NCI-H187 treated with DMSO at 0.1 percent for 48 hours (cell line): ENCODE measurements around the gene INPP4A.
"Not testable (repeated sequence)": the region's sequence is repeated elsewhere in the genome, so short reads cannot be mapped to it uniquely, and the experiment has no call there.

Experiments used
- DNase-seq: peaks from one replicate; lab custom pipeline; 2025; lab: John Stamatoyannopoulos, UW

The INPP4A gene

GRCh38 chr2:98586551-98587140, 142.0 kb downstream of the INPP4A start:
- DNase-seq, result no peak

DNA sequence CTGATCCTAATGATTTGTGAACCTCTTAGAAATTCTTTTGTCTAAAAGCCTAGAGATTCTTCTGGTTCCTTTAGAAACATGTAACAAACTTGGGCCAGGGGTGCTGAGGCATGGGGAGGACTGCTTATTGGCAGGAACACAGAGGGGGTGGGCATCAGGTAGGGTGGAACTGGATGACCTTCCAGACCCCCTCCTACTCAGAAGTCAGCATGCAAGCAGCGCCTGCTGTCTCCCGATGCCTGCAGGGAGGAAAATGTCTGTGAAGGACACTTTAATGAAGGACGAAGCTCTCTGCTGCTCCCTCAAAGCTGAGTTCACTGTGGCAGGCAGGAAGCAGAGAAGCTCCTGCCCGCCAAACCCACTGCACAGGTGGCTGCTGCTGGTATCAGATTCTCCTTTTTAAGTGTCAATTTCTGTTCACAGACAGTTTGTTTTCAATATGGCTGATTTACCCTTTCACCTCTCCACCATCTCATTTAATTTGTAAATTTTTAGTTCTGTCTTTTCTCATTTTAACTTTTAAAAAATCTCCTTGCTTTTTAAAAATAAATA, 144.3 kb downstream of the INPP4A start:
- DNase-seq, result no peak

DNA sequence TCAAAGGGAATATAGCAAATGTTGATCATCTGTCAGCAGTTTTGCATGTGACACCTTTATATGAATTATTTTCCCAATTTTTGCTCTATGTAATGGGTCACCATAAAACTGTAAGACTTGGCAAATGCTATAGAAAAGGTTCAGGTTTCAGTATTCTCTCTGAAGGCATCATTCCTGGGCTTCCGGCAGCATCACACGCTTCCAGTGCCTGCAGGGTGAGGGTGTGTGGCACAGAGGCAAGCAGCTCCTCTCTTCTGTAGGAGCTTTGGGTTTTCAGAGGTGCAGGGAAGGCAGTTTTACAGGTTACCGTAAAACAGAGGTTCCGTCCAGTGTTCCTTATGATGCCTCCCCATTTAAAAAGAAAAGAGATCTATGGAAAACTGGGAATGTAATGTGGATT, 144.8 kb downstream of the INPP4A start:
- no peak for DNase-seq

- DNase-seq, result no peak
These were observed 147.9 kb downstream of the INPP4A start for GRCh38 chr2:98592565-98592964.

DNA sequence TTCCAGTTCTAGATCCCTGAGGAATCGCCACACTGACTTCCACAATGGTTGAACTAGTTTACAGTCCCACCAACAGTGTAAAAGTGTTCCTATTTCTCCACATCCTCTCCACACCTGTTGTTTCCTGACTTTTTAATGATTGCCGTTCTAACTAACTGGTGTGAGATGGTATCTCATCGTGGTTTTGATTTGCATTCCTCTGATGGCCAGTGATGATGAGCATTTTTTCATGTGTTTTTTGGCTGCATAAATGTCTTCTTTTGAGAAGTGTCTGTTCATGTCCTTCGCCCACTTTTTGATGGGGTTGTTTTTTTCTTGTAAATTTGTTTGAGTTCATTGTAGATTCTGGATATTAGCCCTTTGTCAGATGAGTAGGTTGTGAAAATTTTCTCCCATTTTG, 150.0 kb downstream of the INPP4A start:
- DNase-seq, result not testable (repeated sequence)

- DNase-seq, result no peak
These were observed 154.2 kb downstream of the INPP4A start for GRCh38 chr2:98598781-98599428.

- no peak for DNase-seq
These were observed 157.0 kb downstream of the INPP4A start for GRCh38 chr2:98601532-98602132.

- no peak for DNase-seq
These were observed 159.9 kb downstream of the INPP4A start for GRCh38 chr2:98604547-98604946.

- DNase-seq, result no peak
These were observed 160.4 kb downstream of the INPP4A start for GRCh38 chr2:98605076-98605475.

GRCh38 chr2:98606431-98606830, 161.8 kb downstream of the INPP4A start:
- DNase-seq, result no peak

DNA sequence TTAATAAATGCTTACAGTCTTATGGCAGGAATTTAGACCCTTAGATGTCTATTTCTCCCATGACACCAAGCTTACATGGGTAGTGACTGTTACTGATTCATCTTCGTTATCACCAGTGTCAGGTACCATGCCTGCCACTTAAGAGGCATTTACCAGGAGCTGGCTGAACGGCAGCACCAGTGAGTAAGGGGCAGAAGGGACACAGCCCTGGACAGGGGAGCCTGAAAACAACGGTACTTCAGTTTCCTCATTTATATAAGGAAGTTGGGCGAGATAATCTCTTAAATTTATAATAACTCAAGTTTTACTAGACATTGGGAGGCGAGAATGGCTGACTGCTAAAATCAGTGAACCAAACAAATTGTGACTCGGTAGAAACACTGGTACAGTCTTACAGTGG, 162.4 kb downstream of the INPP4A start:
- no peak for DNase-seq

DNA sequence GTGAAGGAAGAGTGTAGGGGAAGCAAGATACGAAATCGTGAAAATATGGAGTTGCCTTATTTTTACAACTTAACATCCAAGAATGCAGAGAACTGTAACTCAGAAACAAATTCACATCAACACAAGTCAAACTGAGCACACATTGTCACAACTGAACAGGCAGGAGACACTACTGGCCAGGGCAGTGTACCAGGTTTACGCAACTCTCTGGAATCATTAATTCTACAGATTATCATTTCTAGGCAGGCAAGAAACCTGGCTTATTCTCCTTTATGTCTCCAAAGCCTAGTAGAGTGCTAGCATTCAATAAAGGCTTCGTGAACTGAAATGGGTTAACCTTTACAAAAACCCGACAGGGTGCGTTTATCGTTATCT, 163.1 kb downstream of the INPP4A start:
- no peak for DNase-seq

DNA sequence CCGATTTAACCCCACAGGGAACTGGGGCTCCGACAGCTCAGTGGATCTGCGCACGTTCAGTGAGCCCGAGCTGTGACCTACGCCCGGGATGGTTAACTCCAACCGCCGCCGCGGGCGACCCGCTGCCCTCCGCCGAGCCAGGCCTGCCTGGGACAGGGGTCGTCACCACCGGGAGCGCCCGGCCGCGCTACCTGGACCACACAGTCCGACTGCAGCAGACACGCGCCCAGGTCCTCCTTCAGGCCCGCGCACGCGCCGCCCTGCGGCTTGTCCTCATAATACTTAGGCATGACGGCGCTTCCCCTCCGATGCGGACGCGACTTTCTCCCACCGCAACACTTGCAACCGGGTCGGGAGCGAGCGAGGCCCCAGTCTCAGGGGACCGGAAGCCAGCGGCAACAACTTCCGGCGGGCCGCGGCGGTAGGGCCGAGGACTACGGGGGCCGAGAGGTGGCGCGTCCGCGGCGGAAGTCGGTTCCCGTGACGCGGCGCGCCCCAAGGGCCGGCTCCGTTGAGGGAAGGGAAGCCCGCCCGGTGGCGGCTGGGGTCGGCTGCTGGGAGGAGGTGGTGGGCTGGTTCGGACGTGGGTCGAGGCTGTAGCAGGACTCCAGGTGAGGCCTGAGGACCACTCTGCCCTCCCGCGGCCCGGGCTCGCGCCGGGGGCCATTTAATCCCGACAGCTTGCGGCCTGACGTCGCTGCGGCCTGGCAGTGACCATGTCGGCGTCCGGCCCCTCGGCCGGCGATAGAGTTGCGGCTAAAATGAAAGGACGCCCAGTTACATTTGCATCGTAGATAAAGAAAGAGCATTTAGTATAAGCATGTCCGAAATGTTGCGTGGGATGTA, 163.7 kb downstream of the INPP4A start, which contains the start of the genes COA5 and UNC50:
TSS of gene COA5 (minus strand) at position 397 of the 846 bp plus-strand sequence. CDS start at position 290, 107 bp downstream.
TSS of gene UNC50 (plus strand) at position 474 of the 846 bp plus-strand sequence. CDS start 1,171 bp downstream, outside the sequence.
- DNase-seq, result peak; percentile 27

GRCh38 chr2:98608962-98609604, 164.4 kb downstream of the INPP4A start:
- DNase-seq, result no peak

- DNase-seq, result no peak
These were observed 169.5 kb downstream of the INPP4A start for GRCh38 chr2:98614024-98614739.

GRCh38 chr2:98615481-98615880, 170.8 kb downstream of the INPP4A start:
- DNase-seq, result no peak

GRCh38 chr2:98617149-98617548, 172.5 kb downstream of the INPP4A start:
- no peak for DNase-seq

- no peak for DNase-seq
These were observed 179.0 kb downstream of the INPP4A start for GRCh38 chr2:98623657-98624056.

DNA sequence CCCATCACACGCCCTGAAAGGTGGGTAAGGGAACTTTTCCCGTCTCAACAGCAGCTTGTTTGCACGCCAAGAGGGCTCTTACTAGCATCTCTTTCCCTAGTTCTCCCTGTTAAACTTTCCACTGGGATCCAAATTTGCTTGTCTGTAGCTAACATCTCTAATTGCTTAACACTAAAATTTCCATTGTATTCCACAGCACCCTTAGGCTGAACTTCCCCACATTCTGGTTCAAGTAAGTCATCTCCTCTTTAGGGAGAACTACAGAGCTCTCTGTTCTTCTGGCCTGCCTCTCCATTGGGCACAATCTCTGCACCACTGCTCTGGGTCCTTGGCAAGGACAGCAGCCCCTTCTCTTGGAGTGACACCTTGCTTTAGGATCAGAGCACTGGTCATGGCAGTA, 187.7 kb downstream of the INPP4A start:
- DNase-seq, result no peak

DNA sequence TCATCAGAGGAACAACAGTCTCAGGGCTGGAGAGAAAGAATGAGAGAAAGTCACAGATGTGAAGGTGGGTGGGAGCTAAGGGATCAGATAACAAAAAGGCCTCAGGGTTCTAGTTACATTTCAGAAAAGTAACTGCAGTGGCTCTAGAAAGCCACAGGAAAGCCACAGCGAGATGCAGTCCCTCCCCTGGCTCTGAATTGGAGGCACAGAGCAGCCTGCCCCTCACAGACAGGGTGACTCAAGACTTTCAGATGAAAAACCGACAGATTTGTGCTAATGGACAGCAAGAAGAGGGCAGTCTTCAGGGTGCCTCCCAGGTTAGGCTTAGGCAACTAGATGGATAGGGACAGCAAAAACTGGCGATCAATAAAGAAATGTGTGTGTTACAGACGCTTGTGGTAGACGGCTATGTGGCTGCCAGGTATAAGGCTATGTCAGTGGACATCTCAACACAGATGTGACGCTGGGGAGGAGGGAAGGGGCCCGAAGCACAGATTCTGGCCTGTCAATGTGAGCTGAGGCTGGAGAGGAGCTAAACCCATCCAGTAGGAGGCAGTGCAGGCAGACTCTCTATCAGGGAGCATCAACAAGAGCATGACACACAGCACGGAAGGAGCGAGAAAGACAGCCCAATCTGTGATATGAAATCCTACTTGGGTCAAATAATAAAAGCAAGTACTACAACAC, 189.9 kb downstream of the INPP4A start:
- no peak for DNase-seq
